GM12878 (cell line): ENCODE measurements around the gene TXNRD1.

Experiments used
- ATF7 ChIP-seq: fragments of 450-650 bp; IDR thresholded peaks from 2 replicates; pipeline ENCODE4 v1.6.1; 2016; ENCODE audit warnings: low read depth, mild to moderate bottlenecking
- CBX5 ChIP-seq: sonication (generic); IDR thresholded peaks from 2 replicates; pipeline ENCODE4 v1.6.1; 2016; ENCODE audit warnings: low read depth, moderate library complexity, mild to moderate bottlenecking, inconsistent platforms
- EP300 ChIP-seq, 2 experiments: fragments of 150-350 bp in 1 of 2; IDR thresholded peaks; 2 replicates each; pipeline ENCODE4 v1.6.1; 2011 to 2012; ENCODE audit warnings: low read depth in 2 of 2, low read length in 2 of 2, borderline replicate concordance in 1 of 2, improper control_type of control experiment in 1 of 2, inconsistent platforms in 1 of 2; ENCODE audit not compliant: control insufficient read depth in 1 of 2
- JUND ChIP-seq: IDR thresholded peaks from 2 replicates; pipeline ENCODE4 v1.6.1; 2012; ENCODE audit warnings: low read depth, mild to moderate bottlenecking, low read length, improper control_type of control experiment, moderate library complexity
- TF ChIP-seq, protein P1 (sequence below), 3 experiments: IDR thresholded peaks in 2 of 3; conservative IDR thresholded peaks in 1 of 3; 2 replicates each; pipeline ENCODE4 v1.5.1; 2011; ENCODE audit warnings: low read depth in 3 of 3, low read length in 3 of 3, mild to moderate bottlenecking in 3 of 3, control low read depth in 2 of 3, moderate library complexity in 2 of 3, inconsistent platforms in 1 of 3, mixed read lengths in 1 of 3; ENCODE audit not compliant: control insufficient read depth in 2 of 3, insufficient read depth in 1 of 3; ENCODE audit errors: extremely low read depth in 1 of 3
- TF ChIP-seq, protein P2 (sequence below): fragments of 450-650 bp; IDR thresholded peaks from 2 replicates; pipeline ENCODE4 v1.6.1; 2017; ENCODE audit warnings: mild to moderate bottlenecking, moderate library complexity

DNA sequence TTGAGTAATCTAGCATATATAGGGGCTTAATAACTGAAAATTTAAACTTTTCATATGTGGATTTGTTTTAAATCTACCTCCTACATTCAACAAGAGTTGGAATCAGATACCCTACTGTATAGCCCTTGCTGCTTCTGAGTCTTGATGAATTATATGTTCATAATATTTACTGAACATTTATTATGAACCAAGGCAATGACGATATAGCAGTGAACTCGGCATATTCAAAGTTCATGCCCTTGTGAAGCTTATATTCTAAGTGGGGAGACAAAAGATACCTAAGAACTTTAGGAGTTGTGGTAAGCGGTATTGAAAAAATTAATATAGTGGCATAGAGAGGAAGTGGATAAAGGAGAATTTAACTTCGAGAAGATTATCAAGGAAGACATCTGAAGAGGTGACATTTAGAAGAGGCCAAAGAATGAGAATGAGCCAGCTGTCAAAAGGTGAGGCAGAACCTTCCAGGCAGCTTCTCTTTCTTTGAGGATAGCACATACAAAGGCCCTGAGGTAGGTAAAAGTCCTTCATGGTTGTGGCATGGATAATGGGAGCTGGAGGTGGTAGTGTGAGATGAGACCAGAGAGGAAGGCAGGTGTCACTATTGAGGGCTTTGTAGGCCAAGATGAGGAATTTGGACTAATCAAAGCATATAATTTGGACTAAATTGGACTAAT, 98.1 kb downstream of the TXNRD1 start:
- TF ChIP-seq, protein P1, sequence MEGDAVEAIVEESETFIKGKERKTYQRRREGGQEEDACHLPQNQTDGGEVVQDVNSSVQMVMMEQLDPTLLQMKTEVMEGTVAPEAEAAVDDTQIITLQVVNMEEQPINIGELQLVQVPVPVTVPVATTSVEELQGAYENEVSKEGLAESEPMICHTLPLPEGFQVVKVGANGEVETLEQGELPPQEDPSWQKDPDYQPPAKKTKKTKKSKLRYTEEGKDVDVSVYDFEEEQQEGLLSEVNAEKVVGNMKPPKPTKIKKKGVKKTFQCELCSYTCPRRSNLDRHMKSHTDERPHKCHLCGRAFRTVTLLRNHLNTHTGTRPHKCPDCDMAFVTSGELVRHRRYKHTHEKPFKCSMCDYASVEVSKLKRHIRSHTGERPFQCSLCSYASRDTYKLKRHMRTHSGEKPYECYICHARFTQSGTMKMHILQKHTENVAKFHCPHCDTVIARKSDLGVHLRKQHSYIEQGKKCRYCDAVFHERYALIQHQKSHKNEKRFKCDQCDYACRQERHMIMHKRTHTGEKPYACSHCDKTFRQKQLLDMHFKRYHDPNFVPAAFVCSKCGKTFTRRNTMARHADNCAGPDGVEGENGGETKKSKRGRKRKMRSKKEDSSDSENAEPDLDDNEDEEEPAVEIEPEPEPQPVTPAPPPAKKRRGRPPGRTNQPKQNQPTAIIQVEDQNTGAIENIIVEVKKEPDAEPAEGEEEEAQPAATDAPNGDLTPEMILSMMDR (IDR thresholded peaks at IDR 0.05 in 2 of 3, conservative IDR thresholded peaks at IDR 0.05 in 1 of 3; ENCODE audit: control insufficient read depth in 2 of 3, extremely low read depth in 1 of 3, insufficient read depth in 1 of 3, low read depth in 3 of 3, low read length in 3 of 3) = no peak
- TF ChIP-seq CBX5 = no peak
- no peak for TF ChIP-seq JUND
- no peak for TF ChIP-seq EP300 (IDR thresholded peaks at IDR 0.05; ENCODE audit: borderline replicate concordance in 1 of 2, control insufficient read depth in 1 of 2, low read depth in 2 of 2, low read length in 2 of 2)
- TF ChIP-seq ATF7 = no peak
- TF ChIP-seq, protein P2, sequence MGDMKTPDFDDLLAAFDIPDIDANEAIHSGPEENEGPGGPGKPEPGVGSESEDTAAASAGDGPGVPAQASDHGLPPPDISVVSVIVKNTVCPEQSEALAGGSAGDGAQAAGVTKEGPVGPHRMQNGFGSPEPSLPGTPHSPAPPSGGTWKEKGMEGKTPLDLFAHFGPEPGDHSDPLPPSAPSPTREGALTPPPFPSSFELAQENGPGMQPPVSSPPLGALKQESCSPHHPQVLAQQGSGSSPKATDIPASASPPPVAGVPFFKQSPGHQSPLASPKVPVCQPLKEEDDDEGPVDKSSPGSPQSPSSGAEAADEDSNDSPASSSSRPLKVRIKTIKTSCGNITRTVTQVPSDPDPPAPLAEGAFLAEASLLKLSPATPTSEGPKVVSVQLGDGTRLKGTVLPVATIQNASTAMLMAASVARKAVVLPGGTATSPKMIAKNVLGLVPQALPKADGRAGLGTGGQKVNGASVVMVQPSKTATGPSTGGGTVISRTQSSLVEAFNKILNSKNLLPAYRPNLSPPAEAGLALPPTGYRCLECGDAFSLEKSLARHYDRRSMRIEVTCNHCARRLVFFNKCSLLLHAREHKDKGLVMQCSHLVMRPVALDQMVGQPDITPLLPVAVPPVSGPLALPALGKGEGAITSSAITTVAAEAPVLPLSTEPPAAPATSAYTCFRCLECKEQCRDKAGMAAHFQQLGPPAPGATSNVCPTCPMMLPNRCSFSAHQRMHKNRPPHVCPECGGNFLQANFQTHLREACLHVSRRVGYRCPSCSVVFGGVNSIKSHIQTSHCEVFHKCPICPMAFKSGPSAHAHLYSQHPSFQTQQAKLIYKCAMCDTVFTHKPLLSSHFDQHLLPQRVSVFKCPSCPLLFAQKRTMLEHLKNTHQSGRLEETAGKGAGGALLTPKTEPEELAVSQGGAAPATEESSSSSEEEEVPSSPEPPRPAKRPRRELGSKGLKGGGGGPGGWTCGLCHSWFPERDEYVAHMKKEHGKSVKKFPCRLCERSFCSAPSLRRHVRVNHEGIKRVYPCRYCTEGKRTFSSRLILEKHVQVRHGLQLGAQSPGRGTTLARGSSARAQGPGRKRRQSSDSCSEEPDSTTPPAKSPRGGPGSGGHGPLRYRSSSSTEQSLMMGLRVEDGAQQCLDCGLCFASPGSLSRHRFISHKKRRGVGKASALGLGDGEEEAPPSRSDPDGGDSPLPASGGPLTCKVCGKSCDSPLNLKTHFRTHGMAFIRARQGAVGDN = no peak
